H7 (cell line): ENCODE results near the gene PDE6H. TPM values are rescaled to one million over a fixed set of nuclear protein-coding genes. Genes with fewer than 3 reads are reported as not detected.

Source experiments
- DNase-seq: peaks from one replicate; pipeline ENCODE4 v3.0.0; 2012
- H3K27me3 ChIP-seq: 2 replicates; pipeline ENCODE4 v1.6.0; 2011; ENCODE audit warnings: mild to moderate bottlenecking, low read length; ENCODE audit not compliant: control insufficient read depth, insufficient read depth
- H3K36me3 ChIP-seq: replicated peaks from 2 replicates; pipeline ENCODE4 v1.5.1; 2011; ENCODE audit warnings: low read length; ENCODE audit not compliant: control insufficient read depth, insufficient read depth
- H3K4me3 ChIP-seq: 2 replicates; pipeline ENCODE4 v1.5.1; 2011; ENCODE audit warnings: low read depth, mild to moderate bottlenecking, control low read depth, low read length, moderate library complexity; ENCODE audit not compliant: insufficient read depth
- total RNA-seq: library from RNA; depleted of rRNA; stranded (reverse); fragments of >200 nt; shearing (Covaris generic); gene quantifications from 2 replicates; pipeline ENCODE4 v1.2.3, GENCODE V29; 2014

Gene PDE6H
- total RNA-seq, 1 experiment from 2014 or later = not detected

- no peak overlapping the region for H3K4me3 ChIP-seq
- no peaks in the 10 kb centered on the region for H3K27me3 ChIP-seq
- H3K36me3 ChIP-seq = no peaks in the 10 kb centered on the region
- no peak for DNase-seq
Measured at GRCh38 chr12:14995583-14996425, 23.0 kb downstream of the PDE6H start.

GRCh38 chr12:14997998-14998397 is 25.2 kb downstream of the PDE6H start:
- H3K36me3 ChIP-seq = no peaks in the 10 kb centered on the region
- H3K27me3 ChIP-seq = no peaks in the 10 kb centered on the region
- H3K4me3 ChIP-seq = no peak overlapping the region
- DNase-seq = no peak

GRCh38 chr12:14999021-14999694 is 26.3 kb downstream of the PDE6H start:
- no peak for DNase-seq
- Histone ChIP-seq H3K4me3 (no peak overlapping the region), H3K36me3 (no peaks in the 10 kb centered on the region), H3K27me3 (no peaks in the 10 kb centered on the region)

- no peak for DNase-seq
- Histone ChIP-seq H3K36me3 (no peaks in the 10 kb centered on the region), H3K4me3 (no peak overlapping the region), H3K27me3 (no peaks in the 10 kb centered on the region)
Measured at GRCh38 chr12:14999695-15000365, 27.0 kb downstream of the PDE6H start.

GRCh38 chr12:15000575-15000974 is 27.7 kb downstream of the PDE6H start:
- DNase-seq = no peak
- H3K27me3 ChIP-seq = no peaks in the 10 kb centered on the region
- H3K4me3 ChIP-seq = no peak overlapping the region
- H3K36me3 ChIP-seq = no peaks in the 10 kb centered on the region

- H3K27me3 ChIP-seq = no peaks in the 10 kb centered on the region
- no peak overlapping the region for H3K4me3 ChIP-seq
- no peaks in the 10 kb centered on the region for H3K36me3 ChIP-seq
- peak; percentile 8 for DNase-seq
Measured at GRCh38 chr12:15001733-15002382, 29.0 kb downstream of the PDE6H start.

- H3K27me3 ChIP-seq = no peaks in the 10 kb centered on the region
- DNase-seq = no peak
- H3K4me3 ChIP-seq = no peak overlapping the region
- no peaks in the 10 kb centered on the region for H3K36me3 ChIP-seq
Measured at GRCh38 chr12:15004421-15004820, 31.6 kb downstream of the PDE6H start.

GRCh38 chr12:15005064-15005463 is 32.2 kb downstream of the PDE6H start:
- Histone ChIP-seq H3K27me3 (no peaks in the 10 kb centered on the region), H3K4me3 (no peak overlapping the region), H3K36me3 (no peaks in the 10 kb centered on the region)
- DNase-seq = no peak

- DNase-seq = no peak
- Histone ChIP-seq H3K4me3 (no peak overlapping the region), H3K36me3 (no peaks in the 10 kb centered on the region), H3K27me3 (no peaks in the 10 kb centered on the region)
Measured at GRCh38 chr12:15007551-15007950, 34.7 kb downstream of the PDE6H start.

GRCh38 chr12:15011162-15011561 is 38.3 kb downstream of the PDE6H start:
- no peak for DNase-seq
- H3K27me3 ChIP-seq = no peaks in the 10 kb centered on the region
- H3K36me3 ChIP-seq = no peaks in the 10 kb centered on the region
- no peak overlapping the region for H3K4me3 ChIP-seq

GRCh38 chr12:15013634-15014179 is 40.9 kb downstream of the PDE6H start:
- Histone ChIP-seq H3K36me3 (no peaks in the 10 kb centered on the region), H3K27me3 (no peaks in the 10 kb centered on the region), H3K4me3 (no peak overlapping the region)
- DNase-seq = no peak

GRCh38 chr12:15014708-15015107 is 41.9 kb downstream of the PDE6H start:
- no peak for DNase-seq
- Histone ChIP-seq H3K27me3 (no peaks in the 10 kb centered on the region), H3K4me3 (no peak overlapping the region), H3K36me3 (no peaks in the 10 kb centered on the region)

- no peaks in the 10 kb centered on the region for H3K27me3 ChIP-seq
- H3K36me3 ChIP-seq = no peaks in the 10 kb centered on the region
- no peak overlapping the region for H3K4me3 ChIP-seq
- no peak for DNase-seq
Measured at GRCh38 chr12:15015121-15015520, 42.3 kb downstream of the PDE6H start.

- H3K36me3 ChIP-seq = no peaks in the 10 kb centered on the region
- no peak for DNase-seq
- H3K27me3 ChIP-seq = no peaks in the 10 kb centered on the region
- H3K4me3 ChIP-seq = no peak overlapping the region
Measured at GRCh38 chr12:15020156-15020555, 47.3 kb downstream of the PDE6H start.
